K562 (cell line): Measurements from ENCODE around the gene DRC3. TPM values are rescaled to one million over a fixed set of nuclear protein-coding genes. Genes with fewer than 3 reads are reported as not detected.

ENCODE experiments used
- CCNT2 ChIP-seq: IDR thresholded peaks from 2 replicates; pipeline ENCODE4 v1.6.1; 2011; ENCODE audit warnings: borderline replicate concordance, low read depth, mild to moderate bottlenecking, moderate library complexity, mixed read lengths, low read length; ENCODE audit not compliant: insufficient read length; ENCODE audit errors: extremely low read depth
- CEBPB ChIP-seq: fragments of 450-650 bp; IDR thresholded peaks from 2 replicates; pipeline ENCODE4 v1.6.1; 2016; ENCODE audit warnings: missing genetic modification characterization, missing compliant biosample characterization
- CTBP1 ChIP-seq: fragments of 450-650 bp; IDR thresholded peaks from 2 replicates; pipeline ENCODE4 v1.6.1; 2016; ENCODE audit warnings: borderline replicate concordance
- DPF2 ChIP-seq: fragments of 450-650 bp; IDR thresholded peaks from 2 replicates; pipeline ENCODE4 v1.6.1; 2016
- ELF1 ChIP-seq: fragments of 200-800 bp; sonication (Bioruptor generic); IDR thresholded peaks from 2 replicates; pipeline ENCODE4 v1.6.1; 2016; ENCODE audit warnings: missing genetic modification characterization, missing compliant biosample characterization
- EZH2 ChIP-seq: IDR thresholded peaks from 2 replicates; pipeline ENCODE4 v1.6.1; 2012; ENCODE audit warnings: low read depth, mild to moderate bottlenecking, inconsistent platforms, low read length, borderline replicate concordance
- FOSL1 ChIP-seq: fragments of 200-800 bp; sonication (Bioruptor generic); conservative IDR thresholded peaks from 2 replicates; pipeline ENCODE4 v1.6.1; 2016; ENCODE audit warnings: missing genetic modification characterization, missing compliant biosample characterization
- FOXP1 ChIP-seq: sonication (generic); formaldehyde crosslinking; IDR thresholded peaks from 2 replicates; pipeline ENCODE4 v1.8.0; 2022; ENCODE audit warnings: mild to moderate bottlenecking, missing genetic modification reagents
- HCFC1 ChIP-seq: IDR thresholded peaks from 2 replicates; pipeline ENCODE4 v1.6.1; 2012; ENCODE audit warnings: low read depth, low read length, improper control_type of control experiment
- HES1 ChIP-seq: fragments of 450-650 bp; IDR thresholded peaks from 2 replicates; pipeline ENCODE4 v1.6.1; 2016; ENCODE audit warnings: low read depth, mild to moderate bottlenecking, moderate library complexity
- MCM3 ChIP-seq: fragments of 450-650 bp; IDR thresholded peaks from 2 replicates; pipeline ENCODE4 v1.6.1; 2016
- MTA3 ChIP-seq: fragments of 450-650 bp; formaldehyde crosslinking; IDR thresholded peaks from 2 replicates; pipeline ENCODE4 v1.6.1; 2017; ENCODE audit warnings: mild to moderate bottlenecking, borderline replicate concordance
- OTX1 ChIP-seq: fragments of 450-650 bp; formaldehyde crosslinking; IDR thresholded peaks from 2 replicates; pipeline ENCODE4 v1.4.0; 2022; ENCODE audit warnings: mild to moderate bottlenecking
- POLR3G ChIP-seq: IDR thresholded peaks from 2 replicates; pipeline ENCODE4 v1.6.1; 2011; ENCODE audit not compliant: insufficient read length, insufficient replicate concordance; ENCODE audit errors: extremely low read depth
- RBFOX2 ChIP-seq: fragments of 200-400 bp; formaldehyde crosslinking; IDR thresholded peaks from 2 replicates; pipeline ENCODE4 v1.6.1; 2017; ENCODE audit warnings: low read depth, mild to moderate bottlenecking, low read length, moderate library complexity
- RBM39 ChIP-seq: fragments of 200-400 bp; formaldehyde crosslinking; optimal IDR thresholded peaks from 2 replicates; pipeline ENCODE3; 2018; ENCODE audit warnings: low read depth, low read length
- RUNX1 ChIP-seq: sonication (generic); IDR thresholded peaks from 2 replicates; pipeline ENCODE4 v1.6.1; 2016; ENCODE audit warnings: antibody characterized with exemption, low read depth
- SNIP1 ChIP-seq: fragments of 450-650 bp; IDR thresholded peaks from 2 replicates; pipeline ENCODE4 v1.7.1; 2017; ENCODE audit warnings: low read depth, mild to moderate bottlenecking
- TCF7 ChIP-seq: sonication (generic); IDR thresholded peaks from 2 replicates; pipeline ENCODE4 v1.6.1; 2016; ENCODE audit warnings: antibody characterized with exemption, borderline replicate concordance
- THRAP3 ChIP-seq: fragments of 450-650 bp; IDR thresholded peaks from 2 replicates; pipeline ENCODE4 v1.6.1; 2016; ENCODE audit warnings: mild to moderate bottlenecking, inconsistent platforms, borderline replicate concordance
- TRIM24 ChIP-seq, 2 experiments: fragments of 450-650 bp; IDR thresholded peaks; 2 replicates each; pipeline ENCODE4 v1.6.1; 2016
- ZBTB33 ChIP-seq: sonication (generic); formaldehyde crosslinking; IDR thresholded peaks from 2 replicates; pipeline ENCODE4 v1.8.1; 2023; ENCODE audit warnings: mild to moderate bottlenecking, missing genetic modification reagents
- ZFX ChIP-seq: sonication (generic); formaldehyde crosslinking; IDR thresholded peaks from 2 replicates; pipeline ENCODE4 v1.8.0; 2022; ENCODE audit warnings: mild to moderate bottlenecking, missing genetic modification reagents, moderate library complexity
- ZNF224 ChIP-seq: sonication (generic); formaldehyde crosslinking; IDR thresholded peaks from 2 replicates; pipeline ENCODE4 v1.8.0; 2022; ENCODE audit warnings: mild to moderate bottlenecking, missing genetic modification reagents
- ZNF23 ChIP-seq: fragments of 250-450 bp; sonication (Bioruptor Pico); IDR thresholded peaks from 2 replicates; pipeline ENCODE4 v1.4.0; 2020; ENCODE audit warnings: mild to moderate bottlenecking
- ZNF449 ChIP-seq: fragments of 250-450 bp; sonication (Bioruptor Pico); IDR thresholded peaks from 2 replicates; pipeline ENCODE4 v1.8.0; 2022; ENCODE audit warnings: moderate library complexity, mild to moderate bottlenecking, inconsistent platforms
- ZNF551 ChIP-seq: fragments of 250-450 bp; sonication (Bioruptor Pico); IDR thresholded peaks from 2 replicates; pipeline ENCODE4 v1.5.0; 2021; ENCODE audit warnings: mild to moderate bottlenecking, moderate library complexity
- ZNF561 ChIP-seq: fragments of 450-650 bp; formaldehyde crosslinking; conservative IDR thresholded peaks from 2 replicates; pipeline ENCODE4 v1.4.0; 2020; ENCODE audit warnings: mild to moderate bottlenecking, moderate library complexity
- polyA plus RNA-seq, 8 experiments: library from polyadenylated mRNA; depleted of rRNA in 4 of 8; stranded (reverse) in 5 of 8; unstranded in 3 of 8; fragments of >200 nt; fragmentation: Nextera tagmentation in 2 of 8; fragmentation: Illumina TruSeq in 1 of 8; extraction: Ambion mirVana in 2 of 8; extraction: Trizol in 1 of 8; gene quantifications; 2 replicates each; pipeline versions ENCODE4 v1.2.1 to v1.2.3, GENCODE V29; 2011 to 2014; ENCODE audit warnings: inconsistent platforms in 1 of 8, missing spikeins in 1 of 8
- total RNA-seq, 7 experiments: library from RNA; depleted of rRNA in 6 of 7; stranded (reverse); fragments of >200 nt in 6 of 7; fragmentation: Illumina TruSeq in 2 of 7; extraction: Trizol in 2 of 7; gene quantifications; 2 replicates each; pipeline versions ENCODE4 v1.2.1 to v1.2.3, GENCODE V29; 2011 to 2021; ENCODE audit warnings: low replicate concordance in 1 of 7

DRC3 gene
- total and polyA plus RNA-seq, 9 of the 15 experiments (the other 6 are each of a cell fraction or from before 2014, with no cell fraction given): 0.10 to 0.84 (median 0.30) TPM; not detected in 3

GRCh38 chr17:17972126-17972951 is at the start of gene DRC3, which contains the start of gene TOM1L2 (continued):
- TF ChIP-seq RBFOX2 (peak; percentile 72), DPF2 (no peak), ZFX (CRISPR knock-in tag) (peak; percentile 85), ZNF224 (CRISPR knock-in tag) (no peak), POLR3G (no peak), MCM3 (no peak), HES1 (no peak), RBM39 (no peak), HCFC1 (no peak), CTBP1 (0 out of 2 replicates have a peak, but pooled peaks have one; percentile 7), FOXP1 (CRISPR knock-in tag) (peak; percentile 70), ZNF23 (CRISPR knock-in tag) (no peak), ZNF561 (no peak), ZNF449 (CRISPR knock-in tag) (no peak), ELF1 (tag) (peak; percentile 84), OTX1 (CRISPR knock-in tag) (no peak), ZNF551 (CRISPR knock-in tag) (no peak), SNIP1 (no peak), TRIM24 (IDR thresholded peaks at IDR 0.05) (no peak), TCF7 (no peak), ZBTB33 (CRISPR knock-in tag) (no peak), MTA3 (peak; percentile 32; the same call in 1 of the 2 replicates), CEBPB (tag) (peak; percentile 89), FOSL1 (tag) (0 out of 2 replicates have a peak, but pooled peaks have one; percentile 30), EZH2 (no peak), THRAP3 (no peak), CCNT2 (no peak), RUNX1 (no peak)
